GM21723 (cell line): ENCODE measurements around the gene MRPL53.
A peak's percentile ranks its signal among the peaks of the same experiment; 100 is the strongest.
"Not testable (repeated sequence)": the region's sequence is repeated elsewhere in the genome, so short reads cannot be mapped to it uniquely, and the experiment has no call there.

Source experiments
- ATAC-seq: cut with Tn5 transposase; IDR thresholded peaks from one replicate; pipeline ENCODE4 v1.9.1; 2021; ENCODE audit warnings: mild to moderate bottlenecking, moderate library complexity; ENCODE audit not compliant: unreplicated experiment

MRPL53 gene

GRCh38 chr2:74502720-74503505 is 30.4 kb upstream of the MRPL53 start:
- peak; percentile 34 for ATAC-seq

GRCh38 chr2:74502147-74502719 is 29.8 kb upstream of the MRPL53 start:
- ATAC-seq = no peak

DNA sequence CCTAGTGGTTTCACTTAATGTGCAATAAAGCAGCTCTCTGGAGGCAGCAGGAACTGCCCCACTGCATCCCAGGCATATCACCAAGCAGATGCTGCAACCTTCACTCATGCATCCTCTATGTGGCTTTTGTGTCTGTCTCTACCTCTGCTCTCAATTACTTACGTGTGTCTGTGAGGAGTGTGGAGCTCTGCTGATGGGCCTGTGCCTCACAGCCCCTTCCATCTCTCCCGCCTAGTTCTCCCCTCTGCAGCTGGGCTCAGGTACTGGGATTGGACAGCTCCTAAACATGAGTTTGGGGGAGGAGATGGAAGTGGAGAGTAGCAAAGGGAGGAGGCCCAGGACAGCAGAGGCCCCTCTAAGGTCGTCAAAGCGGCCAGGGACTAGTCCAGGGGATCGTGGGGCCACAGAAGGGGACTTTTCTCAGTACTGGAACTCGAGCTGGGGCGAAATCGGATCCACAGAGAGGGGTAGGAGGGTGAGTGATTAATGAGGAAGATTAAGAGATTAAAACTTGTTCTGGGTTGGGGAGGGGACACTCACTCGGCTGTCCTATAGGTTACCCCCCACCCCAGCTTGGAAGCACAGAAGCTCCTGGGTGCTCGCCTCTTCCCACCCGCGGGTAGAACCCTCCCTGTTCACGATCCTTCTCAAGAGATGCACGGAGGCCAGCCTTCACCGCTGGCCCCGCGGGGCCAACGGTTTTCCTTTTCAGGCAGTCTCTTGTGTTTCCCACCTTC is 29.0 kb upstream of the MRPL53 start:
- ATAC-seq = no peak

- no peak for ATAC-seq
Measured at GRCh38 chr2:74500578-74500946, 28.1 kb upstream of the MRPL53 start.

GRCh38 chr2:74499940-74500577 is 27.6 kb upstream of the MRPL53 start:
- ATAC-seq = no peak

DNA sequence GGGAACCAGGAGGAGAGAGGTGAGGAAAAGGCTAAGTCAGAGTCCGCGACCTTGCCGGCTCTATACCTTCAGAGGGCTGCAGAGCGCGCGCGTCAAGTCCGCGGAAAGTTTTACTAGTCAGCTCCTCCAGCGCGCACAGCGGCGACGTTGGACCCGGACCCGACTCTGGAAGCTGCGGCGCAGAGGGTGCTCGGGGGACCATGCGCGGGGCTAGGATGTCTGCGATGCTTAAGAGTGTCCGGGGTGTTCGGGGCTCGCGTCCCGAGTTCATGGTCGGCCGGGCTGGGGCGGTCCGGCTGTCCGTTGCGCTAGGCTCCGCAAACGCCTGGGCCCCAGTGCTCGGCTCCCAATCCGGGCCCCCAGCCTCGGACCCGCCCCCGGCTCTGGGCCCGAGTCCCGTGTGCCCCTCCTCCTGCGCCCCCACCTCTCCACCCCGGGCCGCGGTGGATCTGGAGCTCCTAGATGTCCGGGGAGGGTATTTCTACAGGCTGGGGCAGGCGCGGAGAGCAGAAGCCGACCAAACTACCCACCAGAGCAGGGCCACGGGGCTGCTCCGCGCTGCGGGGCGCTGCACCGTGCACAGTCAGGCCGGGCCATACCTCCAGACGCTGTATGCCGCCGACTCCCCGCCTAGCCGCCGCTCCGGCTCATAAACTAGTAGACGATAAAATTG is 26.9 kb upstream of the MRPL53 start, which contains the start of gene LBX2:
TSS of gene LBX2 (minus strand) at position 337 of the 673 bp plus-strand sequence. CDS start at position 271, 66 bp downstream.
- no peak for ATAC-seq

DNA sequence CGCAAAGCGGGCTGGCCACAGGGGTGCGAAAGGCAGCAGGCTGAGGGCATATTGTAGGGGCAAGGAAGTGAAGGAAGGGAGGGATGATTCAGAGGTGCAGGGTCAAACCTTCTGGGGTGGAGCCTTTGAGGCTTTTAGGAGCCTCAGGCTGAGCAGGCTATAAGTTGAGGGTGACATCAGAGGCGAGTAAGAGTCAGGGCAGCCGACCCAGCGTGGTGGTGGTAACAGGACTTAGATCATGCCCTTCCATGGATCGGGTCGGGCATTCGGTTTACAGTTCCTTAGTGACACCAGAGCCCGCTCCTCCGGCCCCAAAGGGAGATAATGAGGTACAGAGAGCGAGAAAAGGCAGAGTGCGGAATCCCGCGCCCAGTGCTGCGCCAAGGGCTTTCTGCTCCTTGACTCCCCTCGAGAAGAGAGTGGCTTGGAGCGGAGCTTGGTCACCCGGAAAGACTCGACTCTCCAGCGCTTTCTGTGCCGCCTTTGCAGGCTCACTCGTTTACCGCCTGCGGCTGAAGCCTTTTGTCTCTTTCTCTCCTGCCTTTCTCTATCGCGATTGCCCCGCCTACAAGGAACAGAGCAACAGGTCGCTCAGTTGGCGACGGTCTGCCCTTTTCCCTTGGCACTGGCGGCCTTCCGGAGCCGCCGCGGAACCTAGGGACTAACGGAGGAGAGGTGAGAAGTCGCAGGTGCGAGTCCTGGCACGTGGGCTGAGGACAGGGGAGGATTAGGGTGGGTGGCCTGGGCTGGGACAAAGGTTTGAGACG is 26.2 kb upstream of the MRPL53 start:
- no peak for ATAC-seq

DNA sequence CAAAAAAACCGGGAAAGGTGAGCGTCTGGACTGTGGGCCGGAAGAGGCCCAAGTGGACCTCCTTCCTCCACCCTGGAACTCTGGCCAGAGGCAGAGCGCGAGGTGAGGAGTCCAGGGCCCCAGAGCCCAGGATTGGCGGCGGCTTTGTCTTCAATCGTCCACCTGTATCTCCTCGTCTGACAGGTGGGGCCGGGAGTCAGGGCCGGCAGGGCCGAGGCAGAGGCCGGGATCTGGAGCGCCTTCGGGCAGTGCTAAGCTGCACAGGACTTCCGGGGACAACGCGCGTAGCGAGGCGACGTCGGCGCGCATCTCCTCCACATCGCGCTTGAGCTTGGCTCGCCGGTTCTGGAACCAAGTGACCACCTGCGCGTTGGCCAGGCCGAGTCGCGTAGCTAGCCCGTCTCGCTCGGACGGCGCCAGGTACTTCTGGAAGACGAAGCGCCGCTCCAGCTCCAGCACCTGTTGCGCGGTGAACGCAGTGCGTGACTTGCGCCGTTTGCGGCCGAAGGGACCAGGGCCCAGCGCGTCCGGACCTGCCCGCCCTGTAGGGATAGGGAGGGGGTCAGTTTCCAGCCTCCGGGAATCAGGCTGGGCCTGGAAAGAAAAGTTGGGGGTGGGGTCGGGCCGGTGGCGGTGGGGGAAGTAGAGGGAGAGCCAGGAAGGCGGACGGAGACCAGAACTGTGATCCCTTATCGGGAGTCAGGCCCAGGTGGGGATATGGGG is 25.5 kb upstream of the MRPL53 start:
- ATAC-seq = no peak

- ATAC-seq = no peak
Measured at GRCh38 chr2:74496997-74497776, 24.7 kb upstream of the MRPL53 start.

GRCh38 chr2:74495440-74495839 is 23.0 kb upstream of the MRPL53 start:
- no peak for ATAC-seq

DNA sequence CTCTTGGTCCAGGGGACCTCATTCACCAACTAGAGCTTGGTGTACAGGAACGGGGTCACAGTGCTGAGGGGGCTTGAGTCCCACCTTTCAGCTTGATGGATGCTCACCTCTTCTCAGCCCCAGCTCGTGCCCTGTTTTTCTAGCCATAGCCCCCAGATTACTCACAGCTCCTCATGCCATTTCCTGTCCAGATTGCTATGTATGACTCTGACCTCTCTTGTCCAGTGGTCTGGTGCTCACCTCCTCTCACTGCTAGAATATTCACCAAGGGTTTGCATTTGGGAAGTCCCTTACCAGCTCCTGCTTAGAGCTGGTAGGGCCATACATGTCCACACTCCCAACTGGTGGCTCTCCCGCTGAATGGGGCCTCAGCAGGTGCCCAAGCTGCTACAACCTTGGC is 21.1 kb upstream of the MRPL53 start:
- ATAC-seq = no peak

GRCh38 chr2:74491648-74492544 is 19.4 kb upstream of the MRPL53 start:
- no peak for ATAC-seq

DNA sequence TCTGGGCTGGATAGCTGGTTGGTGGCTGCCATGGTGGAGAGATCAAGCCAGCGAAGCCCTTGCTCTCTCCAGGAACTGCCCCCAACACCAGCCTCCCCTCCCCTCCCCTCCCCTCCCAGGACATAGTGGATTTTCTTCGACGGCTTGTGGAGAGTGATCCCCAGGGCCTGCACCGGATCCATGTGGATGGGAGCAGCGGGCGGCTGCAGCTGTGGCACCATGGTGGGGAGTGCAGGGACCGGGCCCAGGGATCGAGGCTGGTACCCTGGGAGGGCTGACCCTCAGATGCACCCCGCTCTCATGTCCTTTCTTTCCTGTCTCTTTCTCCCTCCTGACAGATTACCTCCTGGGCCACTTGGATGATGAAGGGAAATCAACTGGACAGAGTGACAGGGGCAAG is 17.4 kb upstream of the MRPL53 start:
- no peak for ATAC-seq

GRCh38 chr2:74488643-74489481 is 16.4 kb upstream of the MRPL53 start:
- no peak for ATAC-seq

GRCh38 chr2:74486141-74486540 is 13.7 kb upstream of the MRPL53 start:
- no peak for ATAC-seq

GRCh38 chr2:74483675-74484164 is 11.2 kb upstream of the MRPL53 start:
- not testable (repeated sequence) for ATAC-seq
